ENCODE data around the gene ADGRA1. TPM values are rescaled to one million over a fixed set of nuclear protein-coding genes. Genes with fewer than 3 reads are reported as not detected.

ADGRA1 gene
- total and polyA plus RNA-seq, 4 experiments from 2014 or later: not detected

DNA sequence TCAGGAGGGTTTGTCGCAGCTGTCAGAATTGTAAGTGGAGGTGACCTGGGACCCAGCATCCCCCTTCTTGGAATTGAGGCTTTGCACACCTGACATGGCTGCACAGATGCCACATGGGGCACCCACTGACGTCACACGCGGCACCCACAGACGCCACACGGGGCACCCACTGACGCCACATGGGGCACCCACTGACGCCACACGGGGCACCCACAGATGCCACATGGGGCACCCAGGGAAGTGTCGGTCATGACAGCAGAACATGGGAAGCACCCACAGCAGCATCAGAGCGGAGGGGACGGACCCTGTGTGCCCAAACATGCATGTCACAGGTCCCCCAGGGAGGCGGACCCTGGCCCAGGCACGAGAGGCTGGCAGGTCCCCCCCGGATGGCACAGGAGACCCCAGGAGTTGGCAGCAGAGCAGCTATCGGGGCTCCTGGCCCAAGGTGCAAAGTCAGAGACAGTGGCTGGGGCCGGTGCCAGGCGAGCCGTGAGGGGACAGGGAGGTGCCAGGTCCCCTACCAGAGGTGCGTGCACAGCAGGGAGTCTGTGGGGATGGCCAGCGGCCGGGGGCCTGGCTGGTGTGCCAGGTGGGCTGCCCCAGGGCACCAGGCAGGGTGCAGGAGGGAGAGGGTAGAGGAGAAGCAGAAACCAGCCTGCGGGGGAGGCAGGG, 93.4 kb downstream of the ADGRA1 start:
- H3K4me1 Mint-ChIP-seq: peaks cover 0 to 7% (median 2%) of the 10 kb centered on the region in 4 donors
- Histone ChIP-seq H3K4me3 (ENCODE audit: low read length in 2 of 2) (no peak overlapping the region), H3K9me3 (ENCODE audit: control insufficient read depth in 1 of 2, low read length in 2 of 2) (no peaks in the 10 kb centered on the region), H3K36me3 (ENCODE audit: insufficient read depth, low read length) (no peaks in the 10 kb centered on the region), H3K27ac (ENCODE audit: low read depth, low read length) (no peak overlapping the region), H3K4me1 (ENCODE audit: insufficient read depth, low read length) (no peaks in the 10 kb centered on the region), H3K27me3 (ENCODE audit: insufficient read depth, low read length) (no peaks in the 10 kb centered on the region)
- ChIA-PET POLR2A (ENCODE audit: partially characterized antibody) (no interaction called here), CTCF (ENCODE audit: partially characterized antibody) (no interaction called here)
- H3K27ac Mint-ChIP-seq: no peak overlapping the region
- no peak overlapping the region for H3K4me3 Mint-ChIP-seq
- DNase-seq: no peak
- H3K9me3 Mint-ChIP-seq: peaks cover 0 to 4% (median 0%) of the 10 kb centered on the region in 8 donors
- H3K36me3 Mint-ChIP-seq: no peaks in the 10 kb centered on the region
- intact Hi-C loops (cut with micrococcal nuclease): no loop called here
- H3K27me3 Mint-ChIP-seq: peaks cover 0 to 3% of the 10 kb centered on the region in 2 donors

Other genes with a start within 250 kb of the ADGRA1 start
- gene CFAP46, start 145.4 kb upstream of the ADGRA1 start, total RNA-seq: not detected
- gene CFAP46, start 145.4 kb upstream of the ADGRA1 start, polyA plus RNA-seq: not detected
- 1 to 10 TPM in 1 of 2 experiments, under 1 TPM in 1; 0.87 to 1.4 TPM for gene KNDC1, start 72.3 kb downstream of the ADGRA1 start, total RNA-seq
- under 1 TPM in 1 of 2 donors, not detected in 1; 0.09 TPM for gene KNDC1, start 72.3 kb downstream of the ADGRA1 start, polyA plus RNA-seq
- gene UTF1, start 142.3 kb downstream of the ADGRA1 start, total RNA-seq: not detected
- gene UTF1, start 142.3 kb downstream of the ADGRA1 start, polyA plus RNA-seq: not detected
- not detected for gene VENTX, start 149.9 kb downstream of the ADGRA1 start, total RNA-seq
- gene VENTX, start 149.9 kb downstream of the ADGRA1 start, polyA plus RNA-seq: not detected
- gene ADAM8, start 188.9 kb downstream of the ADGRA1 start, total RNA-seq: 10 to 100 TPM; 87.2 to 90.3 TPM
- gene ADAM8, start 188.9 kb downstream of the ADGRA1 start, polyA plus RNA-seq: 10 to 100 TPM; 63.9 to 97.8 TPM
- gene TUBGCP2, start 220.9 kb downstream of the ADGRA1 start, total RNA-seq: 10 to 100 TPM; 66.5 to 74.0 TPM
- gene TUBGCP2, start 220.9 kb downstream of the ADGRA1 start, polyA plus RNA-seq: 10 to 100 TPM; 14.1 to 40.8 TPM
- 10 to 100 TPM; 31.5 to 33.1 TPM for gene ZNF511, start 221.0 kb downstream of the ADGRA1 start, total RNA-seq
- 100 to 1,000 TPM in 1 of 2 donors, 10 to 100 TPM in 1; 69.0 to 107 TPM for gene ZNF511, start 221.0 kb downstream of the ADGRA1 start, polyA plus RNA-seq
- 1 to 10 TPM; 6.4 to 7.2 TPM for gene CALY, start 249.0 kb downstream of the ADGRA1 start, total RNA-seq
- gene CALY, start 249.0 kb downstream of the ADGRA1 start, polyA plus RNA-seq: 1 to 10 TPM; 1.4 to 2.2 TPM

Data from CD4-positive, alpha-beta memory T cell (primary cell).